ENCODE data around the gene MPV17L2.

- TF ChIP-seq, protein P1, sequence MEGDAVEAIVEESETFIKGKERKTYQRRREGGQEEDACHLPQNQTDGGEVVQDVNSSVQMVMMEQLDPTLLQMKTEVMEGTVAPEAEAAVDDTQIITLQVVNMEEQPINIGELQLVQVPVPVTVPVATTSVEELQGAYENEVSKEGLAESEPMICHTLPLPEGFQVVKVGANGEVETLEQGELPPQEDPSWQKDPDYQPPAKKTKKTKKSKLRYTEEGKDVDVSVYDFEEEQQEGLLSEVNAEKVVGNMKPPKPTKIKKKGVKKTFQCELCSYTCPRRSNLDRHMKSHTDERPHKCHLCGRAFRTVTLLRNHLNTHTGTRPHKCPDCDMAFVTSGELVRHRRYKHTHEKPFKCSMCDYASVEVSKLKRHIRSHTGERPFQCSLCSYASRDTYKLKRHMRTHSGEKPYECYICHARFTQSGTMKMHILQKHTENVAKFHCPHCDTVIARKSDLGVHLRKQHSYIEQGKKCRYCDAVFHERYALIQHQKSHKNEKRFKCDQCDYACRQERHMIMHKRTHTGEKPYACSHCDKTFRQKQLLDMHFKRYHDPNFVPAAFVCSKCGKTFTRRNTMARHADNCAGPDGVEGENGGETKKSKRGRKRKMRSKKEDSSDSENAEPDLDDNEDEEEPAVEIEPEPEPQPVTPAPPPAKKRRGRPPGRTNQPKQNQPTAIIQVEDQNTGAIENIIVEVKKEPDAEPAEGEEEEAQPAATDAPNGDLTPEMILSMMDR (IDR thresholded peaks at IDR 0.05; ENCODE audit: poor library complexity): no peak
- no peak for TF ChIP-seq EZH2phosphoT487 (IDR thresholded peaks at IDR 0.05; ENCODE audit: low read depth, severe bottlenecking, unreplicated experiment)
- TF ChIP-seq EZH2 (IDR thresholded peaks at IDR 0.05; ENCODE audit: borderline replicate concordance): no peak
Observed at GRCh38 chr19:18245297-18245696, 52.3 kb downstream of the MPV17L2 start.
